NK-92 (cell line): ENCODE data around the gene ZNRD2.

Experiments
- DNase-seq: peaks from one replicate; lab custom pipeline; 2025; ENCODE audit not compliant: unreplicated experiment; lab: John Stamatoyannopoulos, UW

ZNRD2 gene

GRCh38 chr11:65572356-65573051 is 2.2 kb downstream of the ZNRD2 start, which contains the start of gene FAM89B:
FAM89B (plus strand) TSS chr11:65572538; CDS start chr11:65572670, 132 bp downstream.
- no peak for DNase-seq

- DNase-seq, result no peak
Observed at GRCh38 chr11:65573391-65574079, 3.3 kb downstream of the ZNRD2 start.

DNA sequence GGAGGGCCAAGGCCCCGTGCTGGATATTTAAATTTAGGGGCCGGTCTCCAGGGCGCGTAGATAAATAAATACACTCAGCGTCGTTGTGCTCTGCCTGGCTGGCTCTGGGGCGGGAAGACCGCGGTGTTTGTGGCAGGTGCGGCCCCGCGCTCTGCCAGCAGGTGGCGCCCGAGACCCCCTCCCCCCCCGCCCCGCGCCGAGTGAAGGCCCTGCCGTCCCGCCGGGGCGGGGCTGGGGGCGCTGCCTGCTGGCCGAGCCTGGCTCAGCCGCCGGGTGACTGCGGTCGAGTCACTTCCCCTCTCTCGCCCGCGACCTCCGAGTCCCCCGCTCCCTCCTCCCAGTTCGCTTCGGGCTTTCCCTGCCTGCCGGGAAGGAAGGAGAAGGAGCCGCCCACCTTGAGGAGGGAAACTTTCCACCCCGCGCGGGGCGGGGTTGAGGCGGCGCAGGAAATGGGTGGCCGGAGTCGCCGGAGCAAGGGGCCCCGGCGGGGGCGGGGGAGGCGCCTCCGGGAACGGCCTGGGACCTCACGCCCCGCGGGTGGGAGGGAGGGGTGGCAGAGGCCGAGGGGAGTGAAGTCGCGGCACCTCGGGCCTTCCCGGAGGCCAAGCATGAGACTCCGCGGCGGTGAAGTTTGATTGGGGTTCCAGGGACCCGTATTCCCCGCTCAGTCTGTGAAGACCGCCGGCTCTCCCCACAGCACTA is 4.0 kb downstream of the ZNRD2 start:
- no peak for DNase-seq

DNA sequence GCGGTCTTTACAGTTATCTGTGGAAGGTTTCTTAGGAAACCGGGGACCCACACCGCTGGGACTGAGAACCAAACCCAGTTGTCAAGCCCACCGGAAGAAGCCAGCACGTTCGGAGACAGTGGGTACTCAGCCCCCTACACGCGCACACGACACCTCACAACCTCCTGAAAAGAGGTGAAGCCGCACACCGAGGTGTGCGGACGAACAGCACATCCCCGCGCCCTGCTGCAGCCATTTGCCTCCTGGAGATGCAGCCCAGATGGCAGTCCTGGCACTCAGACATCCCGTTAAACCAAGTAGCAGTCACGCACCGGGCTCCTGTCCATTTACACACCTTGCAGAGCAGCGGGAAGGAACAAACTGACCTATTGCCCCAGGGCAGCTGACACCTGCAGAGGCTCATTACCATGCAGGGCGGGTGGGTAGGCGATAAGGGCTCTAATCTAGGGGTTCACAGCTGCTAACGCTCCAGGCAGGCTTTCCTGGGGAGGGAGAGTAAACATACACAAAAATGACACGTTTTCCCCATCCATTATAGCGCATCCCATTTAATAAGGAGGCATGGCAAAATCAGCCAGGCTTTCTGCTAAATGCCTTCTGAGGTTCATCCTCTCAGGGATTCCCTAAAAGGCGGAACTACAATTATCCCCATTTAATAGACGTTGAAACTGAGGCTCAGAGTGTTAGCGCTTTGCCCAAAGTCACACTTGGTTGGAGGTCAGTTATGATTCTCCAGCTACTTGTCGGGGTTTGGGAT is 4.7 kb downstream of the ZNRD2 start:
- no peak for DNase-seq

- DNase-seq, result no peak
Observed at GRCh38 chr11:65575568-65576231, 5.4 kb downstream of the ZNRD2 start, which contains the start of gene EHBP1L1. EHBP1L1 (plus strand) TSS chr11:65576053; CDS start chr11:65576303, 250 bp downstream.

DNA sequence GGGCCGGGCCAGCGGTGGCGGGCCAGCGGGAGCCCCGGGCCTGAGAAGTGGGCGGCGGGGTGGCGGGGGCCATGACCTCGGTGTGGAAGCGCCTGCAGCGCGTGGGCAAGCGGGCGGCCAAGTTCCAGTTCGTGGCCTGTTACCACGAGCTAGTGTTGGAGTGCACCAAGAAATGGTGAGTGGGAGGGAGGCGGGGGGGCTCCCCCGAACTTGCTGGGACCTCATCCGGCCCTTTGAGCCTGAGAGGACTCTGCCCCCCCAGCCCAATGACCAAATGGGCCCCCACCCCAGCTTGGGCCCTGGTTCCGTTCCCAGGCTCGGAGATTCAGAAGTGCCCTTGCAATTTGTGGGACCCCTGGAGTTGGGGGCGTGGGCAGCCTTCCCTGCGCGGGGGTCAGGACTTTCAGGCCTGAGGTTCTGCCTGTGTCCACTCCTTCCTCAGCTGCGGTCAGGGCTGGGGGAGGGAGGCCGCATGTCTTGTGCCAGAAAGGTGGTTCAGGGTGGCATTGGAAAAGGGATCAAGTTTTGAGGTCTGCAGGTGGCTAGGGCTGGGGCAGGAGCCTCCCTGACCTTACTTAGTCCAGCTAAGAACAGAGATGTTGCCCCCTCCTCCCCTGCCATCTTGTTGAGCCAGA is 6.1 kb downstream of the ZNRD2 start:
- DNase-seq, result no peak

DNA sequence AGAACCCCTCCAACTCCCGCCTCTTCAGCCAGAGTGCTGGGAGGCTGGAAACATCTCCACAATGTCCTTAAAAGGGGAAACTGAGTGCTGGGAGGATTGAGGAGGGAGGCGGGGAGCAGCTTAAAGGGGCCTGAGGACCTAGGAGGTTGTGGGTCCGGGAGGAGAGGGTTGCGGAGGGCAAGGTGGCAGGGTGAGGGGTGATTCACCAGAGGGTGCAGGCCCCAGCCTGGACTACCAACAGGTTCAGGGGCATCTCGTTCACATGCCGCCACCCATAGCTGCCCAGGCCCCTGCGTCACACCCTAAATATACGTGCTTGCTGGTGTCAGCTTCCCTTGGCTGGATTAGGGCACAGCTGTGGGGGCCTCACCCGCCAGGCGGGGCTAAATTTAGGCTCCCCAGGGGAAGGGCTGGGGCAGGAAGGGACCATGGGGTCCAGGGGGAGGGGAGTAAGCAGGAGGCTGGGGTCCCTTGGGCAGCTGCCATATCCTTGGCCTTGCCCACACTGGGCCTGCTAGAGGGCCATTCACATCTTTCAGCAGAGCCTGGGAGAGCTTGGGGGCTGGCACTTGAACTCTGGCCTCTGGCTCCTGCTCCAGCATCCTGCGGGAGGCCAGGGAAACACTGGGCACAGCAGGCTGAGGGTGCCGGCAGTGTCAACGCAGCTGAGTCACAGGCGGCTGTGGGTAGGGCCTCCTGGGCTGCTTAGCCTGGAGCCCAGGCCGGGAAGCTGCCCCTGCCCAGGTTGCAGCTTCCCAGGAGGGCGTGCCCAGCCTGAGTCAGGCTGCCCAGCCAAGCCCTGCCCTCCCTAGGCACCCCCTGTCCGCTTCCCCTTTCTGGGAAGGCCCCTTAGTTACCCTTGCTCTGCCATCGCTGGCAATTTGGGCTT is 6.8 kb downstream of the ZNRD2 start:
- no peak for DNase-seq

DNA sequence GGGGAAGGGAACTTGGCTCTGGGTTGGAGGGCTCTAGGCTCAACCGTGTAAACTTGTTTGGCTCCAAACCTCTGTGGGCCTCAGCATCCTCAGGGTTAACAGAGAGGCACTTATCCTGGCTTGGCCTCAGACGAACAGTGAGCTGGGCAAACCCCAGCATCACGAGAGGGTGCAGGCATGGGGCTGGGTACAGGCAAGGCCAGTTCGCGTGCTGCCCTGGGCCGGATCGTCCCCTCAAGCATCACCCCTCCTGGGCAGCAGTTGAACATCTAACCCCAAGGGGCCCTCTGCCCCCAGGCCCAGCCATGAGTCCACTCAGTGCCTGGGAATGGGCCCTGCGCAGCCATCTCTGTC is 7.5 kb downstream of the ZNRD2 start:
- DNase-seq, result no peak

- no peak for DNase-seq
Observed at GRCh38 chr11:65578134-65578533, 7.9 kb downstream of the ZNRD2 start.

DNA sequence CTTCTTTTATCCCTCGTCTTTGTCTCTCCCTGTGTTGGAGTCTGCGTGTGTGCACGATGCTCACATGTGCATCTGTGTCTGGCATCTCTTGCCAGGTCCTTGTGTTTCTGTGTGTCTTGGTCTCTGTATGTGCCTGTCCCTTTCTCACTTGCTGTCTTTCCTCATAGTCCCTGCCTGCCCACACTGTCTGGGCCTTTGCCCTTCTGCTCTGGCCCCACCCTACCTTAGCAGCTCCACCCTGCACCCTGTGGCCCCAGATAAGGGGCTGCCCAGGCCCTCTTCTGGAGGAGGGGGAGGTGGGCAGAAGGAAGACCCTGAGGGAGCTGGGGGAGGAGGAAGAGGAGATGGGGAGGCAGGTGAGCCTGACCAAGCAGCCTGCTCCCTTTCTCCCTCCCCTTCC is 8.4 kb downstream of the ZNRD2 start:
- no peak for DNase-seq

GRCh38 chr11:65579291-65579690 is 9.0 kb downstream of the ZNRD2 start:
- DNase-seq, result no peak

GRCh38 chr11:65580031-65580692 is 9.9 kb downstream of the ZNRD2 start:
- DNase-seq, result no peak

- DNase-seq, result no peak
Observed at GRCh38 chr11:65580756-65581155, 10.5 kb downstream of the ZNRD2 start.

DNA sequence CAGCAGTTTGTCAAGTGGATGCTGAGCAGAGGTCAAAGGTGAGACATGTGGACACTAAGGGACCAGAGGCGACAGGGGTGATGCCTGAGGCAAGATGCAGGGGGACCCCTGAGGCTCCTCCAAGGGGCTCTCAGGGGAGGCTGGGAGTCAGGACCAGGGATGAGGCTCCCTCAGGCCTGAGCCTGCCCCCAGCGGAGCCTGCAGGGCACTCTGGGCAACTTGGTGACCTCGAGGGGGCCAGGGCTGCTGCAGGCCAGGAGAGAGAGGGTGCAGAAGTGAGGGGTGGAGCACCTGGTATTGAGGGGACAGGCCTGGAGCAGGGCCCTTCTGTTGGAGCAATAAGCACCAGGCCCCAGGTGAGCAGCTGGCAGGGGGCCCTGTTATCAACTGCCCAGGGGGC is 11.7 kb downstream of the ZNRD2 start:
- DNase-seq, result no peak

- no peak for DNase-seq
Observed at GRCh38 chr11:65583589-65583988, 13.3 kb downstream of the ZNRD2 start.

DNA sequence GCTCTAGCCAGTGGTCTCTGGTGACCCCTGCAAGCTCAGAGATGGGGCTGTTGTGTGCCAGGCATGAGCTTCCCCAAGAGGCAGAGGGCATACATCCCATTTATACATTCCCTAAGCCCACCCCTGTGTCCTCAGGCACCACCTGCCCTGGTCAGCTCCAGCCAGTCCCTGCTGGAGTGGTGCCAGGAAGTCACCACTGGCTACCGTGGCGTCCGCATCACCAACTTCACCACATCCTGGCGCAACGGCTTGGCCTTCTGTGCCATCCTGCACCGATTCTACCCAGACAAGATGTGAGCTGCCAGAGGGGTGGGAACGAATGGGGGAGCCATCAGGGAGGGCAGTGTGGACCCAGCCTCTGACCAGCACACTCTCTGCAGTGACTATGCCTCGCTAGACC is 13.8 kb downstream of the ZNRD2 start:
- DNase-seq, result no peak

- no peak for DNase-seq
Observed at GRCh38 chr11:65584723-65585171, 14.5 kb downstream of the ZNRD2 start.

DNA sequence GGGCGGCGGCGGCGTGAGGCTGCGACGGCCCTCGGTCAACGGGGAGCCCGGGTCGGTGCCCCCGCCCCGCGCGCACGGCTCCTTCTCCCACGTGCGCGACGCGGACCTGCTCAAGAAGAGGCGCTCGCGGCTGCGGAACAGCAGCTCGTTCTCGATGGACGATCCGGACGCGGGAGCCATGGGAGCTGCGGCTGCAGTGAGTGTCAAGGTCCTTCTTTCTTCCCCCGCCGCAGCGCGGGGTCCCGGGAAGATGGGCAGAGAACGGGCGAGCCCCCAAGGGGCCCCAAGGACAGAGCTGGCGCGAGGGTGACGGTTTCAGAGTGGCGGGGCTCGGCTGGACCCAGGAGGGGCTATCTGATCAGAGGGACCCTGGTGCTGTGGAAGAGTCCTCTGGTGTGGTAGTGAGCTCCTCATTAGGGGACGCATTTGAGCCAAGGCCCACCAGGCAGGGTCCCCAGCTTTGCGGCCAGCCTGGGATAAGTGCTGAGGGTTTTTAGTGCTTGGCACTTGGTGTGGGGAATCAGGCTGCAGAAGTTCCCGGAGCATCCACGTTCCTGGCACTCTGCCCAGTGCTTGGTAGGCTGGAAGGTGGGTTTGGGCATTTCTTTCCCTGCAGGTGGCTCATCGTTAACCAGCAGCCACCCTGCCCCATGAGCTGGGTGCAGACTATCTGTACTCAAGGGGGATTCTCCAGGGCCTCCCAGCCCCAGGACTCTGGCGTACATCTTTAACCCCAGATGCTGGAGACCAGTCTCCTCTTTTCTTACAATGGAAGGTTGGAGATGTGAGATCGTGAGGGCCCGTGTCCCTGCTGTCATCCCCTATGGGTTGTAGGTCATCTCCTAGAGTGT is 15.3 kb downstream of the ZNRD2 start:
- no peak for DNase-seq
